ENCODE measurements around the gene LRIF1.
"Not testable (repeated sequence)": the region's sequence is repeated elsewhere in the genome, so short reads cannot be mapped to it uniquely, and the experiment has no call there.

Gene LRIF1

DNA sequence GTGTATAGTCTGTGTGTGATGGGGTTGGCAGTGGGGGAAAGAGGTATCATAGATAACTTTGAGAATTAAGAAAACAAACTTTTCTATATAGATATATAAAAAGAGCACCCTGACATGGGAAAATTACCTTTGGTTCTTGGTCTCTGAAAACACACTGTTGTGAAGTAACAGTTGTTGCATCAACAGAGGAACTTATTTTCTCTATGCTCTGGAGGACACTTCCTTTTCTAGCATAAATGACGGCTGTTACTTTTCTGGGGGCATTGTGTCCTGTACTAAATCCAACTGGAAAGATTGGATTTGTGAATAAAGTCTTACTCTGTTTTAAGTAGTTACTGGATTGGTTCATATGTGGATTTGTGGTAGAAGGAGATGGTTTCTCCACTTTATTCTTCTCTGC, 12.6 kb downstream of the LRIF1 start:
- DNase-seq (ENCODE audit: low spot score): no peak

DNA sequence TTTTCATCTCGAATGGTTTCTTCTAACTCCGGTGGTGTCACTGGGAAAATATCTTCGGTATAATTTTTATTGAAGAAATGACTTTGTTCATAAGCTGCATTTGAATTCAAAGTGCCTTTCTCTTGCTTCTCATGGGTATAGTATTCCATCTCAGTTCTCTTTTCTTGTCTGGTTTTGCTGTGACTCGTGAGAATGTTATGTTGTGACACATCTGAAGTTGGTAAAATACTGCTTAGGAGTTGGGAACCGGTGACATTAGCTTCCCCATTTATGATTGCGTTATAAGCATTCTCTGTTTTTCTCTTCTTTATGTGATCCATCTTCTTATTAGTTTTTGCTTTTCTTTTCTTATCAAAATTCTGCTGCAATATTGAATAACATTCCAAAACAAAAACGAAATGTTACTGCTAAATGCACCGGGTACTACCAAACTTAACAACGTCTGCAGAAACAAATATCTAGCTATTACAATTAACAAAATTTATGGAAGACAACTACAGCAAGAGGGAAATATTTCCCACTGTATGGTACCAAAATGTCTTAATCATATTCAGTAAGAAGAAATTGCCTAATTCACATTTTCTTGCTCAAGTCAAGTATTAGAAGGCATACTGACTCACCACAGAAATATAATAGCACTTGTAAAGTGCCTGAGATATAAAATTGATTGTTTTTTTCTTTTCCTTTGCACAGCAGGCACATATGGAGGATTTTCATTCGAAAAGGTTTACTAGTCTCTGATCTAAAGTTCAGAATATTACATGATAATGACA, 15.5 kb downstream of the LRIF1 start:
- DNase-seq (ENCODE audit: low spot score): no peak

DNA sequence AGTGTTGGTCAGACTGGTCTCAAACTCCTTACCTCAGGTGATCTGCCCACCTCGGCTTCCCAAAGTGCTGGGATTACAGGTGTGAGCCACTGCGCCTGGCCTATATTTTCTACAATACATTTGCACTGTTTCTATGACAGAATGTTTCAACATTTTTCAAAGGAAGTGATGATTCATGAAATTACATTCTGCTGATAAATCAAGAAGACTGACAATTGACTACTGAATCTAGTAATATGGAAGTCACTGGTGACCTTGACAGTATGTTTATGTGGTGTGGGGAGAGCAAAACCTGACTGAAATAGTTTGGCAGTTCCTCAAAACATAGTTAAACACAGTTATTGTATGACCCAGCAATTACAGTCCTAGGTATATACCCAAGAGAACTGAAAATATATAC, 18.1 kb downstream of the LRIF1 start:
- DNase-seq (ENCODE audit: low spot score): no peak

DNA sequence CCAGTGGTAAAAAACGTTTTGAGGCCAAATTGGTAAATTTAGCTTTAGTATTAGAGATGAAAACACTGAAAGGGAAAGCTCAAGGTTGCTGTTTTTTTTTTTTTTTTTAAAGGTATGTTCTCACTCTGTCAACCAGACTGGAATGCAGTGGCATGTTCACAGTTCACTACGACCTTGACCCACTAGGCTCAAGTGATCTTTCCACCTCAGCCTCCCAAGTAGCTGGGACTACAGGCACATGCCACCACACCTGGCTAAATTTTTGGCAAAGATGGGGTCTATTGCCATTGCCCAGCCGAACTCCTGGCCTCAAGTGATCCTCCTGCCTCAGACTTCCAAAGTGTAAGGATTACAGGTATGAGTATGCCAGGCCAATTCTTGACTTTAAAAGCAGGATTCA, 18.9 kb downstream of the LRIF1 start:
- no peak for DNase-seq (ENCODE audit: low spot score)

DNA sequence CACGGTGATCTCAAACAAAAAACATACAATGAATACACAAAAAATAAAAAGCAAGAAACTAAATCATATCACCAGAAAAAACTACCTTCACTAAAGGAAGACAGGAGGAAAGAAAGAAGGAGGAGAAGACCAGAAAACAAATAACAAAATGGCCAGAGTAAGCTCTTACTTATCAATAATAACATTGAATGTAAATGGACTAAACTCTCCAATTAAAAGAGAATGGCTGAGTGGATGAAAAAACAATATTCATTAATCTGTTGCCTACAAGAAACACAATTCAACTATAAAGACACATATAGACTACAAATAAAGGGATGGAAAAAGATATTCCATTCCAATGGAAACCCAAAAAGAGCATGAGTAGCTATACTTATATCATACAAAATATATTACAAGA, 27.2 kb downstream of the LRIF1 start:
- DNase-seq (ENCODE audit: low spot score): no peak

DNA sequence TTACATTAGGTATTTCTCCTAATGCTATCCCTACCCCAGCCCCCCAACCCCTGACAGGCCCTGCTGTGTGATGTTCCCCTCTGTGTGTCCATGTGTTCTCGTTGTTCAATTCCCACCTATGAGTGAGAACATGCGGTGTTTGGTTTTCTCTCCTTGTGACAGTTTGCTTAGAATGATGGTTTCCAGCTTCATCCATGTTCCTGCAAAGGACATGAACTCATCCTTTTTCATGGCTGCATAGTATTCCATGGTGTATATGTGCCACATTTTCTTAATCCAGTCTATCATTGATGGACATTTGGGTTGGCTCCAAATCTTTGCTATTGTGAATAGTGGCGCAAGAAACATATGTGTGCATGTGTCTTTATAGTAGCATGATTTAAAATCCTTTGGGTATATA, 32.6 kb downstream of the LRIF1 start:
- DNase-seq (ENCODE audit: low spot score): not testable (repeated sequence)

DNA sequence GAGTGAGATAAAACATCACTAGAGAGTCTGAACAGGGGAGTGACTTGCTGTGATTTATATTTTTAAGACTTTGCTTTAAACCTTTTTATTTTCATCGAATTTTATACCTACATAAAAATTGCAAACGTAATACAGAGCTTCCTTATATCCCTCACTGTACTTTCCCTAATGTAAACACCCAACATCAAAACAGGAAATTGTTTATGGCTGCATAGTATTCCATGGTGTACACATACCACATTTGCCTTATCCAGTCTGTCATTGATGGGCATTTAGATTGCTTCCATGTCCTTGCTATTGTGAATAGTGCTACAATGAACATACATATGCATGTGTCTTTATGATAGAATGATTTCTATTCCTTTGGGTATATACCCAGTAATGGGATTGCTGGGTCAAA, 34.8 kb downstream of the LRIF1 start:
- DNase-seq (ENCODE audit: low spot score): no peak

DNA sequence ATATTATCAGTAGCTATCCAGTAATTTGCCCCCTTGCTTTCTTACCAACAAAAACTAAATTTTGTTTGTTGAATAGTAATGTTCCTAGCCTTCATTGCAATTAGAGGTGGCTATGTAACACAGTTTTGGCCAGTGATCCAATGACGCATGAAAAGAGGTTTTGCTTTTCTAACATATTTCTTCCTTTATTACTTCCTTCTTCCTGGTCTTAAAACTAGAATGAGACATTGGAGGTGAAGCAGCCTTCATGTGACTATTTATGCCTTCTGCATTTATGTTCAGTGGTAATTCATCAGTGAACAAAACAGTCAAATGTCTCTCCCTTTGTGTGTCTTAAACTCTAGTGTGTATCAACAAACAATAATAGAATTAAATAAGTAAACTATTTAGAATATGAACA, 35.5 kb downstream of the LRIF1 start:
- no peak for DNase-seq (ENCODE audit: low spot score)

DNA sequence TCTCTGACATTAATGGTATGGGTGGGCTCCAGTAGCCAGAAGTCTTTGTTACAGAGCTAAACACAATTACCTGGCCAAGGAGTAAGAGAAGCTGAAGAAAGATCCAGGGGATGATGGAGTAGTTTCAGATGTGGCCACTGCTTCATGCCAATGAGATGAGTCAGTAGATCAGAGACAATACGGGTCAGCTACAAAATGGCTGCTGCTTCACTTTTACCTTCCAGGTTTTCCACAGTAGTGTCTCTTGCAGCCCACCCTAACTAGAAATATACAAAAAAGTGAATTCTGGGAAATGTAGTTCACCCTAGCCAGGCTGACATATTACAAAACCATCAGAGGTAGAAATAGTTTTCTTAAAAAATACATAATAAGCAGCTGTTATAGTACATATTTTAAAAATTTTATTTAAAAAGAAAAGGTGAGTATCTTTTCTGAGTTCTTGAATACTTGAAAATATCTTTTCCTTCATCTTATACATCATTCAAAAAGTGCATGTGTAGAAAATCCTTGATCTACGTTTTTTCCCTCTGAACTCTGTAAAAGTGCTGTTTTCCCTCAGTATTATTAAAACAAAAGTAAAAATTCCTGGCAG, 36.1 kb downstream of the LRIF1 start:
- DNase-seq (ENCODE audit: low spot score): peak; percentile 7

DNA sequence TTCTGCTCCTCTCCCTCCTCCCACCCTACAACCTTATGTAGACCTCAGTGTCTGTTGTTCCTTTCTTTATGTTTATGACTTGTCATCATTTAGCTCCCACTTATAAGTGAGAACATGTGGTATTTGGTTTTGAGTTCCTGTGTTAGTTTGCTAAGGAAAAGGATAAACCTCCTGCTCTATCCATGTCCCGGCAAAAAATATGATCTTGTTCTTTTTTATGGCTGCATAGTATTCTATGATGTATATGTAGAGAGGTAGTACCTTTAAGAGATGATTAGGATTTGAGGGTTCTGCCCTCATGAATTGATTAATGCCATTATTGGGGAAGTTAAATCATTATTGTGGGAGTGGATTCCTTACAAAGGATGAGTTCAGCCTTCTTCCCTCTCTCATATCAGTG, 41.8 kb downstream of the LRIF1 start:
- DNase-seq (ENCODE audit: low spot score): no peak

DNA sequence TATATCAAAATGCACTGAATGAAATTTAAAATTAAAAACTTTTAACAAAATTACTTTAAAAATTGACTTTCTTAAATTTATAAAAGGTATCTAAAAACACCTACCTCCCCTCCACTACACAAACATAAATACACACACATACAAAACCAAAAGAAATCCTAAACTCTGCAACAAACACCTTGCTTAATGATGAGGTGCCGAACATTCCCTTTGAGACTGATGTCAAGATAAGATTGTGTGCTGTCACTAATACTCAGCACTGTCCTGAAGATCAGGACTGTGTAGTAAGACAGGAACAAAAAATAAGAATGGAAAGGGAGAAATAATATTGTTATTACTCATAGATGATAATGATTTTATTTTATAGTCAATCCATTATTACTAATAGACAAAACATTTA, 45.7 kb downstream of the LRIF1 start:
- DNase-seq (ENCODE audit: low spot score): no peak

DNA sequence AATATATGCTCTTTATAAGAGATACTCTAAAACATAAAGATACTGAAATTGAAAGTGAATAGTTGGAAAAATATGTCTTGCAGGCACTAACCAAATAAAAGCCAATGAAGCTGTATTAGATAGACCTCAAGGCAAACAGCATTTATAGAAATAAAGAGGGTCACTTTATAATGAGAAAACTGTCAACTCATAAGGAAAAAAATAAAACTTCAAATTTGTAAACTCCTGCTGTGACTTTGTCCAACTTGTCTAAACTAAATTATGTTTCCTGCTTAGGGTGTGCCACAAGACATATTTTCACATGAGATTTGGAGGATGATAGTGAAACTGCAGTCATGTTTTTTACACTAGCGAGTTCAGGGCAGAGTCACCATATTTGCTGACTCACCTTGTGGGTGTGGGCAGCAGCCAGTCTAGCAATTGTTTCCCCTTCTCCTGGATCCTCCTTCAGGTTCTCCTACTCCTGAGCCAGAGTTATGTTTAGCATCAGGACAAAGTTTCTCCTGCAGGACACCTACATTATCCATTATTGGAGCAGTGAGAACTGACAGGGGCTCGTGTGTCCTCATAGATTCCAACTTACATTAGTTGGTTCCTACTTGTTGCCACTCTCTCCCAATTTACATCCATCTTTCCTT, 46.9 kb downstream of the LRIF1 start:
- DNase-seq (ENCODE audit: low spot score): peak; percentile 48

DNA sequence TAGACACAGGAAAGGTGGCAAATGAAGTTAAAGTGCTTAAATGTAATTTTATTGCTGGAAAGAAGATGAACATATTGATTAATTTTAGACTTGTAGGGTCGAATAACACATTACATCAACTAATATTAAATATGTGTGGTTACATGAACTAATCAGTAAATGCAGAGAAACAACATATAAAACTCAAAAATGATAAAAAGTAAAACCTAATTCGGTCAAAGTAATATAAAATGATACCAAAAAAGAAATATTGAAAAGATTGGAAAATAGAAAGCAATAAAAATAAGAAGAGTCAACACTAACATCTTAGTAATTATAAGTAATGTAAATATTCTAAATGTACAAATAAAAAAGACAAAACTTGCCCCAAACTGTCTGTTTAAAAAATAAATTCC, 47.5 kb downstream of the LRIF1 start:
- no peak for DNase-seq (ENCODE audit: low spot score)

DNA sequence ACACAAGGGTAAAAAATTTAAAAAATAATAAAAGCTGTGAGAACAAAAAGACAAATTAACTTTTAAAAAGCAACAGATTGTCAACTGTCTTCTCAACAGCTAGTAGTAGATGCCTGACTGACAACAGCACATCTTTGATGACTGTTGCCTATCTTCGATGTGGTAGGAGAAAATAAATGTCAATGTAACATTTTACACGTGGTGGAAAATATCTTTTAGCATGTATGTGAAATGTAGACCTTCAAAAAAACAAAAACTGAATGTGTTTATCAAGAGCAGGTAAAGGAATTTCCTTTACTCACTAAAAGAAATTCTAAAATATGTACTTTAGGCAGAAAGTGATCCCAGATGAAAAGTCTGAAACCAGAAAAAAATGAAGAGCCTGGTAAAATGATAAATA, 47.9 kb downstream of the LRIF1 start:
- DNase-seq (ENCODE audit: low spot score): no peak

DNA sequence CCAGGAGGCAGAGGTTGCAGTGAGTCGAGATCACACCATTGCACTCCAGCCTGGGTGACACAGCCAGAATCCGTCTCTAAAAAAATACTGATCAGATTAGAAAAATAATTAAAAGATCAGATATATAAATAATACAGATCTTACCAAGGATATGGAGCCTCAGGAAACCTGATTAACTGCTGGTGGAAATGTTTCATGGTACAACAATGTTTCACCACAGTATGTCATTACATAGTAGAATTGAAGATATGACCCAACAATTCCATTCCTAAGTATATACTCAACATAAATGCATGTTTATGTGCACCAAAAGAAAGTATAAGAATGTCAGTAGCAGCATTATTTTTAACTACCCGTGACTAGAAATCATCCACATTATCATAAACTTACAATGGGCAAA, 49.0 kb downstream of the LRIF1 start:
- DNase-seq (ENCODE audit: low spot score): no peak

DNA sequence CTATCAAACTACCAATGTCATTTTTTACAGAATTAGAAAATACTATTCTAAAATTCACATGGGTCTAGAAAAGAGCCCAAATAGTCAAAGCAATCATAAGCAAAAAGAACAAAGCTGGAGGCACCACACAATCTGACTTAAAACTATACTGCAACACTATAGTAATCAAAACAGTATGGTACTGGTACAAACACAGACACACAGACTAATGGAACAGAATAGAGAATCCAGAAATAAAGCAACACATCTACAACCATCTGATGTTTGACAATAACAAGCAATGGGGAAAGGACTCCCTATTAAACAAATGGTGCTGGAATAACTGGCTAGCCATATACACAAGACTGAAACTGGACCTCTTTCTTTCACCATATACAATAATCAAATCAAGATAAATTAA, 50.9 kb downstream of the LRIF1 start:
- DNase-seq (ENCODE audit: low spot score): no peak

DNA sequence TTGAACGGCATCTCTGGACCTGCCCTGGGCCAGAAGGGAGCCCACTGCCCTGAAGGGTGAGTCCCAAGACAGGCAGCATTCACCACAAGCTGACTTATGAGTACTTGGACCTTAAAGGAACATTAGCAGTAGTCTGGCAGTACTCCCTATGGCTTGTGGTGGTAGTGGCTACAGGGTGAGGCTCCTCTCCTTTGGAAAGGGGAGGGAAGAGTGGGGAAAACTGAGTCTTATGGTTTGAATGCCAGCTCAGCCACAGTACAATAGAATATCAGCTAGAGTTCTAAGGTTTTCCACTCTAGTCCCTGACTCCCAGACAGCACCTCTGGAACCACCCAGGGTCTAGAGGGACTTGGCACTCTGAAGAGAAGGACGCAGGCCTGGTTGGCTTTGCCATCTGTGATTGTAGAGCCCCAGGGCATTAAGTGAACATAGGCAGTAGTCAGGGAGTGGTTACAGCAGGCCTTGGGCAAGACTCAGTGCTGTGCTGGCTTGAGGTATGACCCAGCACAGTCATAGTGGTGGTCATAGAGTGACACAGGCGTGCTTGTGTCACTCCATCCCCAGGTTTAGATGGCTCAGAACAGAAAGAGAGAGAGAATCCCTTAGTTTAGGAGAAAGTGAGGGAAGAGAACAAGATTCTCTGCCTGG, 59.7 kb downstream of the LRIF1 start:
- DNase-seq (ENCODE audit: low spot score): no peak

DNA sequence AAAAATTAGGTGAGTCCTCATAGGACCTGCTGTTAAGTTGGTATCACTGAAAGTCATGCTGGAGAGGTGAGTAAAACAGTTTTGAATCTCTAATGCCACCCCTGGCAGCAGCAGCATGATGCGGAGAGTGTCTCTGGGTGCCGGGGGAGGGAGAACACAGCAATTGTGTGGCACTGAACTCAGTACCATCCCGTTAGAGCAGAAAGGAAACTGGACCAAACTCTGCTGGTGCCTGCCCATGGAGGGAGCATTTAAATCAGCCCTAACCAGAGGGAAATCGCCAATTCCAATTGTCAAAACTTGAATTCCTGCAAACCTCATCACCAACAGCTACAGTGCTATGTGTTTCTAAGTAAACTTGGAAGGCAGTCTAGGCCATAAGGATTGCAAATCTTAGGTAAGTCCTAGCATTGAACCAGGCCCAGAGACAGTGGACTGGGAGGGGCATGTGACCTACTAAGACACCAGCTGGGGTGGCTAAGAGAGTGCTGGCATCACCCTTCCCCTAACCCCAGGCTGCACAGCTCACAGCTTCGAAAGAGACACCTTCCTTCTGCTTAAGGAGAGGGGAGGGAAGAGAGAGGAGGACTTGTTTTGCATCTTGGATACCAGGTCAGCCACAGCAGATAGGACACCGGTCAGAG, 60.8 kb downstream of the LRIF1 start:
- DNase-seq (ENCODE audit: low spot score): no peak

DNA sequence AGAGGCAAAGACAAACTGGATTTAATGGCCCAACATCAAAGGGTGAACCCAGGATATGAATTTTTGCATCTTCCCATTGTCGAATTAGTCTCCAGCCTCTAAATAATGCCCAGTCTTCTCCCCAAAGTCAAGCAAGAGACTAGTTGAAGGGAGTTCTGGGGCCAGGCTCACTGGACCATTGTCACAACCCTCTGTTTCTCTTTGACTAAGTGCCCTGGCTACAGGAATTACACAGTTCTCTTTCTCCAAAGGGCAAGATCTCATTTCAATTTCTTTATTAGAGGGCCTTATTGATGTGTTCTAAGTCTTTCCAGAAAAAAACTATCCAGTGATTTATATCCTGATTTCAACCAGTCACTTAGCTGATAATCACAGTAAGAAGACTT, 64.3 kb downstream of the LRIF1 start:
- DNase-seq (ENCODE audit: low spot score): no peak

DNA sequence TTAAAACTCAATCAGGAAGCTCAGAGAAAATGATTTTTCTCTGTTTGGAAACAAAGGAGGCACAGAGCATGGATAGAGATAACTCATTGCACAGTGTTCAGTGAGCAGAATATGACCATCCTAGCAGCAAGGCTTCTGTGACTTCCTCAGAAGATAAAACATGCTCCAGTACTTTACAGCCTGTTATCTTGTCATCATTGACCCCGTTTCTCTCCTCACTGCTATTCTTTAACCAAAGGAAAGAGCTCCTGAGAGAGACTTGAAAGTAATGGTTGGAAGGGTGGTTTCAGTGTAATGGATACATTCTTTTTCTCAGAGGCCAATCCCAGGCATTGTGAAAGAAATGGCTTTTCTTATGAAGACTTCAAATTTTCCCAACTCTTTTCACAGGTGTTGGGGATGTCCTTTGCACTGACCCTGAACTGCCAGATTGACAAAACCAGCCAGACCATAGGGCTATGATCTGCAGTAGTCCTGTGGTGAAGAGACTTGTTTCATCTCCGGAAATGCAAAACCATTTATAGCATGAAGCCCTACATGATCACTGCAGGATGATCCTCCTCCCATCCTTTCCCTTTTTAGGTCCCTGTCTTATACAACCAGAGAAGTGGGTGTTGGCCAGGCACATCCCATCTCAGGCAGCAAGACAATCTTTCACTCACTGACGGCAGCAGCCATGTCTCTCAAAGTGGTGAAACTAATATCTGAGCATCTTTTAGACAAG, 64.8 kb downstream of the LRIF1 start:
- no peak for DNase-seq (ENCODE audit: low spot score)

DNA sequence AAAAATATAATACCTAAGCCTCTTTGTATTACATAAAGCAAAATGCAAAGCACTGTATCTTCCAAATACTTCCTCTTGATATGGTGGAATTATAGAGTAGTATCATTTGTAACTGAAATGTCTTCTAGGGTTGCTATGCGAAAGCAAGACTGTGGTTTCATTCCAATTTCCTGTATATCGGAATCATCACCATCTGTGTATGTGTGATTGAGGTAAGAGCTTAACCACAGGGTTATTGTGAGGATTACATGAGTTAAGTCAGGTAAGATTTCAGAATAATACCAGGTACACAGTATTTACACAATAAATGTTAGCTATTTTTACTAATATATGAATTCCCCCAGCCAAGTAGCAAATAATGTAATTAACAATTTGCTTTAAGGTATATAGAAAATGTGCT, 66.0 kb downstream of the LRIF1 start:
- no peak for DNase-seq (ENCODE audit: low spot score)
